Osteoblast (primary cell): ENCODE results near the gene NLRP3. TPM values are rescaled to one million over a fixed set of nuclear protein-coding genes. Genes with fewer than 3 reads are reported as not detected.

Experiments
- DNase-seq: peaks from one replicate; pipeline ENCODE4 v3.0.0; 2011; ENCODE audit warnings: low spot score, mixed read lengths; ENCODE audit not compliant: insufficient read length; ENCODE audit errors: missing footprints
- H2AFZ ChIP-seq: 2 replicates; pipeline ENCODE4 v1.6.0; 2011; ENCODE audit warnings: mild to moderate bottlenecking, low read length
- H3K27ac ChIP-seq: 2 replicates; pipeline ENCODE4 v1.5.1; 2011; ENCODE audit warnings: mild to moderate bottlenecking, low read depth, low read length, moderate library complexity
- H3K27me3 ChIP-seq: 2 replicates; pipeline ENCODE4 v1.6.0; 2012; ENCODE audit warnings: mild to moderate bottlenecking, control low read depth, inconsistent platforms, low read length, moderate library complexity; ENCODE audit not compliant: insufficient read depth
- H3K36me3 ChIP-seq: 2 replicates; pipeline ENCODE4 v1.5.1; 2011; ENCODE audit warnings: mild to moderate bottlenecking, low read length, control low read depth, moderate library complexity; ENCODE audit not compliant: insufficient read depth
- H3K4me1 ChIP-seq: 2 replicates; pipeline ENCODE4 v1.5.1; 2011; ENCODE audit warnings: mild to moderate bottlenecking, low read length, control low read depth, moderate library complexity; ENCODE audit not compliant: insufficient read depth
- H3K4me2 ChIP-seq: 2 replicates; pipeline ENCODE4 v1.6.0; 2011; ENCODE audit warnings: mild to moderate bottlenecking, low read length; ENCODE audit not compliant: insufficient read depth
- H3K4me3 ChIP-seq: fragments of 200-600 bp; sonication (generic); 3 replicates; pipeline ENCODE4 v1.5.1; 2012; ENCODE audit warnings: mild to moderate bottlenecking, low read length, inconsistent platforms; ENCODE audit not compliant: insufficient read depth
- H3K79me2 ChIP-seq: 2 replicates; pipeline ENCODE4 v1.6.0; 2012; ENCODE audit warnings: mild to moderate bottlenecking, low read length, control low read depth, inconsistent platforms; ENCODE audit not compliant: insufficient read depth
- H3K9me3 ChIP-seq: 2 replicates; pipeline ENCODE4 v1.5.1; 2011; ENCODE audit warnings: low read depth, low read length, control low read depth
- H4K20me1 ChIP-seq: 2 replicates; pipeline ENCODE4 v1.6.0; 2012; ENCODE audit warnings: mild to moderate bottlenecking, low read length, control low read depth; ENCODE audit not compliant: insufficient read depth
- CTCF ChIP-seq: IDR thresholded peaks from 2 replicates; pipeline ENCODE4 v1.5.1; 2011; ENCODE audit warnings: mild to moderate bottlenecking, low read depth, low read length, moderate library complexity; ENCODE audit errors: extremely low read depth
- total RNA-seq: library from RNA; depleted of rRNA; stranded (reverse); fragments of >200 nt; gene quantifications from 2 replicates; pipeline ENCODE4 v1.2.3, GENCODE V29; 2012

Gene NLRP3
- total RNA-seq, 1 donor, result 0.36 TPM

GRCh38 chr1:247442164-247442563, 26.2 kb downstream of the NLRP3 start:
- no peak overlapping the region for H3K27ac ChIP-seq
- no peaks in the 10 kb centered on the region for H3K4me1 ChIP-seq
- no peak for TF ChIP-seq CTCF
- no peaks in the 10 kb centered on the region for H3K9me3 ChIP-seq
- no peaks in the 10 kb centered on the region for H3K27me3 ChIP-seq
- DNase-seq, result no peak
- no peaks in the 10 kb centered on the region for H3K79me2 ChIP-seq
- no peaks in the 10 kb centered on the region for H3K36me3 ChIP-seq
- no peak overlapping the region for H2AFZ ChIP-seq
- H3K4me2 ChIP-seq, result no peak overlapping the region
- no peak overlapping the region for H3K4me3 ChIP-seq
- H4K20me1 ChIP-seq, result no peaks in the 10 kb centered on the region

- H2AFZ ChIP-seq, result no peak overlapping the region
- no peaks in the 10 kb centered on the region for H4K20me1 ChIP-seq
- no peaks in the 10 kb centered on the region for H3K36me3 ChIP-seq
- H3K9me3 ChIP-seq, result no peaks in the 10 kb centered on the region
- no peak overlapping the region for H3K4me2 ChIP-seq
- no peak for TF ChIP-seq CTCF
- no peak overlapping the region for H3K4me3 ChIP-seq
- DNase-seq, result no peak
- H3K27ac ChIP-seq, result no peak overlapping the region
- no peaks in the 10 kb centered on the region for H3K27me3 ChIP-seq
- peaks cover 5% of the 10 kb centered on the region for H3K4me1 ChIP-seq
- no peaks in the 10 kb centered on the region for H3K79me2 ChIP-seq
These were observed 27.7 kb downstream of the NLRP3 start for GRCh38 chr1:247443641-247444040.

GRCh38 chr1:247444571-247444970, 28.6 kb downstream of the NLRP3 start:
- H3K4me2 ChIP-seq, result no peak overlapping the region

More at GRCh38 chr1:247444571-247444970, 28.6 kb downstream of the NLRP3 start:
- no peak overlapping the region for H3K4me3 ChIP-seq
- no peaks in the 10 kb centered on the region for H3K36me3 ChIP-seq
- DNase-seq, result no peak
- H3K79me2 ChIP-seq, result no peaks in the 10 kb centered on the region
- no peaks in the 10 kb centered on the region for H3K9me3 ChIP-seq
- peaks cover 6% of the 10 kb centered on the region for H3K4me1 ChIP-seq
- no peak overlapping the region for H2AFZ ChIP-seq
- no peaks in the 10 kb centered on the region for H4K20me1 ChIP-seq
- TF ChIP-seq CTCF, result no peak
- H3K27me3 ChIP-seq, result no peaks in the 10 kb centered on the region
- H3K27ac ChIP-seq, result no peak overlapping the region
